Stimulated activated naive CD4-positive, alpha-beta T cell treated with Interleukin-2 at 50 U/mL for 16 hours (primary cell): Measurements from ENCODE around the gene FKBP8.
"Not testable (repeated sequence)": the region's sequence is repeated elsewhere in the genome, so short reads cannot be mapped to it uniquely, and the experiment has no call there.

Experiments used
- DNase-seq: peaks from one replicate; lab custom pipeline; 2025; lab: John Stamatoyannopoulos, UW

Gene FKBP8

GRCh38 chr19:18558604-18559003, 15.2 kb upstream of the FKBP8 start:
- DNase-seq = no peak

- peak; percentile 7 for DNase-seq
Observed at GRCh38 chr19:18558202-18558555, 14.8 kb upstream of the FKBP8 start.

- DNase-seq = peak; percentile 98
Observed at GRCh38 chr19:18557411-18558201, 14.2 kb upstream of the FKBP8 start, which contains the start of gene KXD1. Gene KXD1 (plus strand): TSS chr19:18557870. CDS start chr19:18562057, 4,187 bp downstream.

- no peak for DNase-seq
Observed at GRCh38 chr19:18551631-18552030, 8.3 kb upstream of the FKBP8 start.

- DNase-seq = peak; percentile 68
Observed at GRCh38 chr19:18543814-18544475, 572 bp upstream of the FKBP8 start.

- DNase-seq = no peak
Observed at GRCh38 chr19:18541992-18542940, 1.1 kb downstream of the FKBP8 start.

- DNase-seq = no peak
Observed at GRCh38 chr19:18541258-18541991, 1.9 kb downstream of the FKBP8 start.

- not testable (repeated sequence) for DNase-seq
Observed at GRCh38 chr19:18540200-18540599, 3.2 kb downstream of the FKBP8 start.

- no peak for DNase-seq
Observed at GRCh38 chr19:18539372-18539771, 4.0 kb downstream of the FKBP8 start.

- no peak for DNase-seq
Observed at GRCh38 chr19:18538115-18538514, 5.3 kb downstream of the FKBP8 start.

- no peak for DNase-seq
Observed at GRCh38 chr19:18537431-18537830, 5.9 kb downstream of the FKBP8 start.

GRCh38 chr19:18536475-18536874, 6.9 kb downstream of the FKBP8 start:
- no peak for DNase-seq

GRCh38 chr19:18533058-18533457, 10.3 kb downstream of the FKBP8 start:
- DNase-seq = no peak

GRCh38 chr19:18532168-18532890, 11.0 kb downstream of the FKBP8 start:
- DNase-seq = no peak

GRCh38 chr19:18531485-18531884, 11.9 kb downstream of the FKBP8 start:
- DNase-seq = no peak

- DNase-seq = no peak
Observed at GRCh38 chr19:18529782-18530181, 13.6 kb downstream of the FKBP8 start.

GRCh38 chr19:18526316-18526715, 17.1 kb downstream of the FKBP8 start:
- no peak for DNase-seq

- no peak for DNase-seq
Observed at GRCh38 chr19:18523841-18524240, 19.5 kb downstream of the FKBP8 start.

GRCh38 chr19:18522862-18523440, 20.4 kb downstream of the FKBP8 start:
- DNase-seq = not testable (repeated sequence)

GRCh38 chr19:18522124-18522861, 21.1 kb downstream of the FKBP8 start:
- DNase-seq = peak; percentile 100
